HG02588 (cell line): ENCODE results near the gene EHD3.

ENCODE experiments used
- ATAC-seq: cut with Tn5 transposase; IDR thresholded peaks from one replicate; pipeline ENCODE4 v1.9.1; 2021; ENCODE audit warnings: mild to moderate bottlenecking, moderate library complexity; ENCODE audit not compliant: unreplicated experiment

The EHD3 gene

GRCh38 chr2:31212659-31213600 is 21.0 kb upstream of the EHD3 start:
- ATAC-seq, result no peak

GRCh38 chr2:31213601-31214443 is 20.1 kb upstream of the EHD3 start:
- no peak for ATAC-seq

GRCh38 chr2:31214444-31214915 is 19.5 kb upstream of the EHD3 start:
- no peak for ATAC-seq

GRCh38 chr2:31216734-31217133 is 17.2 kb upstream of the EHD3 start:
- peak; percentile 46 for ATAC-seq

- no peak for ATAC-seq
These were observed 16.3 kb upstream of the EHD3 start, which contains the start of gene CAPN14 for GRCh38 chr2:31217465-31218200. Gene CAPN14, minus strand, starts transcription at chr2:31217515. Its CDS starts 12,068 bp downstream, at chr2:31205447.

- peak; percentile 62 for ATAC-seq
These were observed 14.6 kb upstream of the EHD3 start for GRCh38 chr2:31219131-31219969.

GRCh38 chr2:31221544-31221943 is 12.4 kb upstream of the EHD3 start:
- no peak for ATAC-seq

- ATAC-seq, result no peak
These were observed 11.9 kb upstream of the EHD3 start for GRCh38 chr2:31222071-31222470.

- ATAC-seq, result no peak
These were observed 10.9 kb upstream of the EHD3 start for GRCh38 chr2:31223026-31223425.

GRCh38 chr2:31223749-31224148 is 10.2 kb upstream of the EHD3 start:
- no peak for ATAC-seq

- ATAC-seq, result no peak
These were observed 7.7 kb upstream of the EHD3 start for GRCh38 chr2:31226266-31226665.

- no peak for ATAC-seq
These were observed 6.8 kb upstream of the EHD3 start for GRCh38 chr2:31227110-31227509.

- no peak for ATAC-seq
These were observed 6.2 kb upstream of the EHD3 start for GRCh38 chr2:31227711-31228125.

GRCh38 chr2:31228717-31229116 is 5.2 kb upstream of the EHD3 start:
- ATAC-seq, result no peak

GRCh38 chr2:31230751-31231150 is 3.2 kb upstream of the EHD3 start:
- ATAC-seq, result no peak

- no peak for ATAC-seq
These were observed 2.2 kb upstream of the EHD3 start for GRCh38 chr2:31231571-31232302.

- ATAC-seq, result no peak
These were observed 1.4 kb upstream of the EHD3 start for GRCh38 chr2:31232586-31232985.

GRCh38 chr2:31233231-31233630 is 721 bp upstream of the EHD3 start:
- ATAC-seq, result no peak
